Activated CD4-positive, alpha-beta T cell treated with anti-CD3 and anti-CD28 coated beads, Interleukin-2, amount 10 ng/mL, durations not matched to agents 24 days and 14 days (primary cell): ENCODE results near the gene EFTUD2. TPM values are rescaled to one million over a fixed set of nuclear protein-coding genes. Genes with fewer than 3 reads are reported as not detected.
"Not testable (repeated sequence)": the region's sequence is repeated elsewhere in the genome, so short reads cannot be mapped to it uniquely, and the experiment has no call there.

ENCODE experiments used
- DNase-seq: peaks from one replicate; pipeline ENCODE4 v3.0.0; 2022
- H3K27ac Mint-ChIP-seq: one replicate; pipeline ENCODE4 v1.8.0; 2022; ENCODE audit warnings: mild to moderate bottlenecking, mixed read lengths
- H3K27me3 Mint-ChIP-seq: one replicate; pipeline ENCODE4 v1.8.0; 2022; ENCODE audit warnings: mixed read lengths
- H3K36me3 Mint-ChIP-seq: one replicate; pipeline ENCODE4 v1.8.0; 2022; ENCODE audit warnings: low read depth, mild to moderate bottlenecking, mixed read lengths
- H3K4me1 Mint-ChIP-seq: one replicate; pipeline ENCODE4 v1.8.0; 2021; ENCODE audit warnings: mixed read lengths
- H3K4me3 Mint-ChIP-seq: one replicate; pipeline ENCODE4 v1.8.0; 2022; ENCODE audit warnings: mild to moderate bottlenecking, moderate library complexity, mixed read lengths
- H3K9me3 Mint-ChIP-seq: one replicate; pipeline ENCODE4 v1.8.0; 2021; ENCODE audit warnings: mixed read lengths
- intact Hi-C: fragments of 100-400 bp; cut with micrococcal nuclease; formaldehyde crosslinking; loops from one replicate; pipeline ENCODE4 v1.15.1; 2023
- total RNA-seq: library from RNA; stranded (reverse); gene quantifications from 2 replicates; pipeline ENCODE4 v1.2.3, GENCODE V29; 2022

The EFTUD2 gene
- total RNA-seq, result 244 and 262 TPM in 2 replicates

DNA sequence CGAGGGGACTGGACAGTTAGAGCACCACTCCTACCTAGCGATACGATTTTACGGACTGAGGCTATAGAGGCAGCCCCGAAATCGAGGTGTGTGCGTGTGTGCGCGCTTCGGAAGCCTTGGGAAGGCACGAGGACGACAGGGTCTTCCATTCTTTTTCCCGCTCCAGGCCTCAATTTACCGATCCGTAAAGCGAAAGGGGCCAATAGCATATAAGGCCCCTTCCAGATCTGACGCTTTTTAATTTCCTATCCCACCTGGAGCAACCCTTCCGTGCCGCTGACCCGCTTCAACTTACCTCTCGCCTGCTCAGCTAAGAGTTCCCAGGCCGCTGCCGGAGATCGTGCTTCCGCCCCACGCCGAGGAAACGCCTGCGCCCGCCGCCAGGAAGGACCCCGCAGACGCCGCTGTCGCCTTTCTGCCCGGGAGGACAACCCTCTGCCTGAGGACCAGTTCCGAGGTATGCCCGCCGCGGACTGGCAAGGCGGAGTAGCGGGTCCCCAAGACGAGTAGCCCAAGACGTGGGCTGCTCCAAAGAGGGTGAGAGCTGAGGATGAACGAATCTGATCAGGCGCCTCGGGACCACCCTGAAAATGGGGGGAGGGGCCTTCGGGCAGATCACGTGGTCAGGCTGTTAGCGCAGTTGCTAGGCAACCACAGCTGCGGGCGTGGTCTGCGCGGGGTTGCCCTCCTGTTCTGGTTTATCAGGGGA lies at the start of gene EFTUD2:
EFTUD2 (minus strand) TSS at position 372 of the 709 bp plus-strand sequence. CDS start 4,924 bp downstream, outside the sequence.
- peak within 1 kb of the TSS; percentile 99 for H3K27ac Mint-ChIP-seq

DNA sequence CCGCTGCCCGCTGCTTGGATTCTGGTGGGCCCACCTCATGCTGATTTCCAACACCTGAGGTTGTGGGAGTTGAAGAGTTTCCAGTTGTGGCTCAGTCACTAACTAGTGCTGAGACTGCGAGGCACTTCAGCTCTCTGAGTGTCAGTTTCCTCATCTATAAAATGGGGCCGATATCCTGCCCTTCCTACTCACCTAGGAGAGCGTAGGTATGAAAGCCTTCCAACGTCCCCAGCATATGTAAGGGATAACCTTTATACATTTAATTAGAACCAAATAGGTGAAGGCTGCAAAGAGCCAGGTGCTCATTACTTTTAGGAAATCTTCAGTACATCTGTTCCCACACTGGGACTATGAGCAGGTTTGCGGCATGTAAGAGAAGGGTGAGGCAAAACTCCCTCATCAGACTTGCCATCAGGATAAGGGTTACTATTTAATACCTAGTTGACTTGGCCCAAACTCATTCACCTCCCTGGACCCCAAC lies 49.1 kb upstream of the EFTUD2 start:
- Mint-ChIP-seq H3K4me3 (peak overlapping the region; percentile 95), H3K27ac (peak overlapping the region; percentile 95), H3K4me1 (peaks cover 23% of the 10 kb centered on the region), H3K27me3 (no peaks in the 10 kb centered on the region), H3K36me3 (peaks cover 14% of the 10 kb centered on the region), H3K9me3 (no peaks in the 10 kb centered on the region)
- DNase-seq, result no peak
- intact Hi-C loops, result no loop called here

More for the DNA sequence above, at the start of gene EFTUD2:
- H3K9me3 Mint-ChIP-seq, result no peaks in the 10 kb centered on the region
- peaks cover 18% of the 10 kb centered on the region for H3K4me1 Mint-ChIP-seq
- intact Hi-C loops, result loop anchor here (2.0 kb wide), 1 partner anchor 48 kb away; the partner anchor contains the start of gene KIF18B
- H3K27me3 Mint-ChIP-seq, result peaks cover 15% of the 10 kb centered on the region
- peak; percentile 97 for DNase-seq
- H3K36me3 Mint-ChIP-seq, result peaks cover 17% of the 10 kb centered on the region
- peak within 1 kb of the TSS; percentile 88 for H3K4me3 Mint-ChIP-seq

DNA sequence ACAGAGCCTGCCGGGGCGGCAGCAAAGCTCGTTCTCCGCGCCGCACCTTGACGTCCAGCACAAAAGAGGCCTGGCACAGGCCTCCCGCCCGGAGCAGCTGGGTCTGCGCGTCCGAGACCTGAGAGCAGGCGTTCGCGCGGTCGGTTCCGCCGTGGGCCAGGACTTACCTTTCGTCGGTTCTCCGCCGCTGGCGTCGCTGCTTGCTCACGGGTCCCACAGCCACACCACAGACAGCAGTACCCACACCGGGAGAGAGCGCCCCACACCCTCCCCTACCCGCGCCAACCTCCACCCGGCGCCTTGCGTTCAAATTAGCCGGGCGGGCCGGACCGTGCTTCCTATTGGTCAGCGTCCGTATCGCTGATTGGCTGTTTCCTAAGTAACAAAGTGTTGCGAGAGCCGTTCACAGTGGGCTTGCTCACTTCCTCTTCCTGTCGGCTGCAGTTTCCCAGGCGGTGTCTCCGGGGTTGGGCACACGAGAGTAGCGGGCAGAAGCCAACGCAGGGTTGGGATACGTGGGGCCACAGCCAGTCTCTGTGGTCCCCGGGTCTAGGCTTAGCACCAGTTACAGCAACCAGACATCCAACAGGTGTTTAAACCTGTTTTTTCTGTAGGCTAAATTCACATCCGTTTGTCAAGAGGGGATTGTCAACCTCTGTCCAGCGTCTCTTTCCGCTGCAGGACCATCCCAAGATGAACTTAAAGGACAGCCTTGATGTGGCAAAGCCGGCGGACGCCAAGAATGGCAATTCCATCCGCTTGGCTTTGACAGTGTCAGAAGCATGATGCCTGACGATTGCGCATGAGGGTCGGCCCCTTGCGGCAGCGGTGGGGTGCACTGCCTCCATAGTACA lies 48.4 kb upstream of the EFTUD2 start, which contains the start of gene KIF18B:
KIF18B (minus strand) TSS at position 313 of the 854 bp plus-strand sequence. CDS start 11,429 bp downstream, outside the sequence.
- Mint-ChIP-seq H3K9me3 (no peaks in the 10 kb centered on the region), H3K27ac (peak within 1 kb of the TSS; percentile 95), H3K36me3 (peaks cover 14% of the 10 kb centered on the region), H3K27me3 (no peaks in the 10 kb centered on the region), H3K4me3 (peak within 1 kb of the TSS; percentile 95), H3K4me1 (peaks cover 26% of the 10 kb centered on the region)
- intact Hi-C loops, result loop anchor here (1.0 to 2.0 kb wide), 4 partner anchors 21 to 103 kb away; partner anchors contain the start of genes C1QL1, DCAKD and EFTUD2
- DNase-seq, result peak; percentile 98

DNA sequence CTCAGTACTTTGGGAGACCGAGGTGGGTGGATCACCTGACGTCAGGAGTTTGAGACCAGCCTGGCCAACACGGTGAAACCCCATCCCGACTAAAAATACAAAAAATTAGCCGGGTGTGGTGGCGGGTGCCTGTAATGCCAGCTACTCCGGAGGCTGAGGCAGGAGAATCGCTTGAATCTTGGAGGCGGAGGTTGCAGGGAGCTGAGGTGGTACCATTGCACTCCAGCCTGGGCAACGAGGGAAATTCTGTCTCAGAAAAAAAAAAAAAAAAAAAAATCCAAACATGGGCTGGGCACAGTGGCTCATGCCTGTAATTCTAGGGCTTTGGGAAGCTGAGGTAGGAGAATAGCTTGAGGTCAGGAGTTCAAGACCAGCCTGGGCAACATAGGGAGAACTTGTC lies 46.4 kb upstream of the EFTUD2 start:
- peak overlapping the region; percentile 51 for H3K4me3 Mint-ChIP-seq
- H3K9me3 Mint-ChIP-seq, DNase-seq, H3K27ac Mint-ChIP-seq, H3K27me3 Mint-ChIP-seq: not testable (repeated sequence)
- intact Hi-C loops, result loop anchor here (2.0 kb wide), 2 partner anchors 47 to 105 kb away; partner anchors contain the start of genes DCAKD and EFTUD2
- peaks cover 23% of the 10 kb centered on the region for H3K36me3 Mint-ChIP-seq
- H3K4me1 Mint-ChIP-seq, result peaks cover 39% of the 10 kb centered on the region

DNA sequence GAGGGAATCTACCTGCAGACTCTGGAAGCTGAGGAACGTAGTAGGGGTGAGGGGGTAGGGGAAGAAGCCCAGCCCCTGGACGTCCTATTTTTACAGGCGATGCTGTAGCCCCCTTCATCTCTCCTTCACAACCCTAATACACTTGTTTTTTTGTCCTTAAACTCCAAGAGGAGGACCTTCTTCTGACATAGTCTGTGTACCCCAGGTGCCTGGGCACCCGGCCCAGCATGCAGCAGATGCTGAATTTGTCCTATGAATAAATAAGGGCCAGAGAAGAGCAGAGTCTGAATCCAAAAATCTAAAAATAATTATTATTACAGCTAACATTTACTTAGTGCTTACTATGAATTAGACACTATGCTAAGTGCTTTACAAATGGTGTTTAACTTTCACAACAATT lies 43.2 kb upstream of the EFTUD2 start:
- Mint-ChIP-seq H3K36me3 (peaks cover 35% of the 10 kb centered on the region), H3K4me1 (peaks cover 46% of the 10 kb centered on the region), H3K27ac (peak overlapping the region; percentile 83), H3K27me3 (no peaks in the 10 kb centered on the region), H3K4me3 (no peak overlapping the region), H3K9me3 (no peaks in the 10 kb centered on the region)
- no peak for DNase-seq
- intact Hi-C loops, result no loop called here

DNA sequence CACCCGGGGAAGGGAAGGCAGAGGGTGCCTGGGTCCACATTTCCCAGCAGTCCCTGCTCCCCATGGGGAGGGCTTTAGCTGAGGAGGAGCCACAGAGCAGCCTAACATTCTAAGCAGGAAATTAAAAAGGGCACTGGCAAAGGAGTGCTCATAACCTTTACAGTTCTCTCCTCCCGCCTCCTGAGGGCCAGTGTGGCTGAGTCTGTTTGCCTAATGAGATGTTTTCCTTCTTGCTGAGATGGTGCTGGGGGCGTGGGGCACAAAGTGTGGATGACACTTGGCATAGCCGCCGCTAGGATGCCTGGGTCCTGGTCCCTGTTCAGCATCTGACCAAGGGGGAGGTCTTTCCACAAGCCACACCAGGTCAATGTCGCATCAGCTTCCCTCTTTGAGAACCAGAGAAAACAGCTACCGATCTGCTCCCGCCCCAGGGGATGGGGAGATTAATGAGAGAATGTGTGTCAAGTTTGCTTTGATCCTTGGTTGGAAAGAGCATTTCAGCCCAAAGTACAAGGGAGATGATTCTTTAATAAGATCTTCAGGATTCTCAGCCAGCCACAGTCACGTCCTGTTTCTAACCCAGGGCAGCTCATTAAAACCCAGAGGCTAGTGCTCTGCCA lies 42.6 kb upstream of the EFTUD2 start:
- peaks cover 37% of the 10 kb centered on the region for H3K36me3 Mint-ChIP-seq

DNA sequence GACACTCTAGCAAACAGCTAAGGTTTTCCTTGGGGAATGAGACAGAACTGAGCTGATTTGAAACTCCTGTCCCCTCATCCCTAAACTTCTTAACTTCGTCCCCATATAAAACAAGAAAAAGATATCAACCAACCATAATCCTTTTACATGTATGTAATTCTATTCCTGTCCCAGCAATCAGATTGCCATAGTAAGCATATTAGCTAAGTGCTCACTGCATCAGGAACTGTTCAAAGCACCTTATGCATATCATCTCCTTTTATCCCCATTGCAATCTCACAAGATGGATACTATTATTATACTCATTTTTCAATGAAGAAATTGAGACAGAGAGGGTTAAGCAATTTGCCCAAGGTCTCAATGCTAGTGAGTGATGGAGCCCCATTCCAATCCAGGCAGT lies 41.5 kb upstream of the EFTUD2 start:
- Mint-ChIP-seq H3K9me3 (no peaks in the 10 kb centered on the region), H3K36me3 (peaks cover 35% of the 10 kb centered on the region), H3K27ac (peak overlapping the region; percentile 20), H3K4me1 (peaks cover 40% of the 10 kb centered on the region), H3K27me3 (no peaks in the 10 kb centered on the region), H3K4me3 (no peak overlapping the region)
- intact Hi-C loops, result no loop called here
- no peak for DNase-seq

More for the DNA sequence above, 42.6 kb upstream of the EFTUD2 start:
- H3K4me3 Mint-ChIP-seq, result peak overlapping the region; percentile 46
- H3K9me3 Mint-ChIP-seq, result no peaks in the 10 kb centered on the region
- peaks cover 49% of the 10 kb centered on the region for H3K4me1 Mint-ChIP-seq
- H3K27ac Mint-ChIP-seq, result peak overlapping the region; percentile 83
- peak; percentile 65 for DNase-seq
- H3K27me3 Mint-ChIP-seq, result no peaks in the 10 kb centered on the region
- intact Hi-C loops, result no loop called here

DNA sequence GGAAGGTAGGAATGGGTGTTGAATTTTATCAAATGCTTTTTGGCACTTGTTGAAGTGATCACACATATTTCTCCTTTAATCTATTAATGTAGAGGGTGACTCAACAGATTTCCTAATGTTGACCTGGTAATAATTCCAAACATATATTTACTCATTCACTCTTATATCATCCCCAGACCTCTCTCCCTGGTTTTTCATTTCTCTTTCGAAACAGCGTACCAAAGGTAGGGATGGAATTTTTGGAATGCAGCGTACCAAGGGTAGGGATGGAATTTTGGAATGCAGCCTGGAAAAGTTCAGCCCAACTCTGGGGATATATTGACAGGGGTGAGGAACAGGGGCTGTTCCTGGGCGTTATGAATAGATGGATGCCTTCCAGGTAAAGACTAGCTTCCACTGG lies 41.1 kb upstream of the EFTUD2 start:
- Mint-ChIP-seq H3K4me1 (peaks cover 42% of the 10 kb centered on the region), H3K9me3 (no peaks in the 10 kb centered on the region), H3K27me3 (no peaks in the 10 kb centered on the region), H3K36me3 (peaks cover 39% of the 10 kb centered on the region), H3K27ac (peak overlapping the region; percentile 20), H3K4me3 (no peak overlapping the region)
- intact Hi-C loops, result no loop called here
- no peak for DNase-seq

DNA sequence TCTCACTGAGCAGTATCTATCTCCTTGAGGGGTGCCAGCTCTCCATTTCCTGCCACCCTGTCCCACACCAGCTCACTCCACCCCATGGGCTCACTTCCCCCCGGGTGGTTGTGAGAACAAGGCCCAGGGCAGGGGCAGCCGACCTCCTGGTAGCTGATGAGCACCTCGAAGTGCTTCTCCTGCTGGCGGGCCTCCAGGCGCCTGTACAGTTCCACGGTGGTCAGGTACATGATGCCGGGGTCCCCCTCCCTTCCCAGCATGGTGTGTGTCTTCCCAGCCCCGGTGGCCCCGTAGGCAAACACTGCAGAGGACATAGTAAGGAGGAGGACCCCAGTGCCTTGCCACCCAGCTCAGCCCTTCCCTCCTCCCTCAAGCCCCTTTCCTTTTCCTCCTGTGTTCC lies 35.9 kb upstream of the EFTUD2 start:
- peaks cover 55% of the 10 kb centered on the region for H3K36me3 Mint-ChIP-seq
- peaks cover 9% of the 10 kb centered on the region for H3K4me1 Mint-ChIP-seq
- H3K27me3 Mint-ChIP-seq, result no peaks in the 10 kb centered on the region
- H3K27ac Mint-ChIP-seq, result peak overlapping the region; percentile 78
- no peak overlapping the region for H3K4me3 Mint-ChIP-seq
- intact Hi-C loops, result no loop called here
- H3K9me3 Mint-ChIP-seq, result no peaks in the 10 kb centered on the region
- DNase-seq, result no peak

DNA sequence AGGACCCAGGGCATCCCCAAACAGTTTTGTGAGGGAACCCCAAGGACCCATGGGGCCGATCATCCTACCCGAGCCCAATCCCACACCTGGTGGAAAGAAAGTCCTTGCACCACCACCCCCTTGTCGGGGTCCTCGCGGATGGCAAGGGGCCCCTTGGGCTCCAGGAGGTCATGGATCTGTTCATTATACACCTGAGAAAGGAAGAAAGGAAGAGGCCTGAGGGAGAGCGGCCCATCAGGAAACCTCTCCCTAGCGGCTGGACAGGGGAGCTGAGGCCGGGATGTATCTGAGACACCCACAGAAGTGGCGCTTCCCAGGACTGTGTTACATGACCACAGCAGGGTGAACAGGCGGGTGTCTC lies 35.5 kb upstream of the EFTUD2 start:
- Mint-ChIP-seq H3K4me1 (peaks cover 7% of the 10 kb centered on the region), H3K4me3 (no peak overlapping the region), H3K27me3 (no peaks in the 10 kb centered on the region), H3K9me3 (no peaks in the 10 kb centered on the region), H3K27ac (no peak overlapping the region), H3K36me3 (peaks cover 55% of the 10 kb centered on the region)
- no peak for DNase-seq
- intact Hi-C loops, result no loop called here

DNA sequence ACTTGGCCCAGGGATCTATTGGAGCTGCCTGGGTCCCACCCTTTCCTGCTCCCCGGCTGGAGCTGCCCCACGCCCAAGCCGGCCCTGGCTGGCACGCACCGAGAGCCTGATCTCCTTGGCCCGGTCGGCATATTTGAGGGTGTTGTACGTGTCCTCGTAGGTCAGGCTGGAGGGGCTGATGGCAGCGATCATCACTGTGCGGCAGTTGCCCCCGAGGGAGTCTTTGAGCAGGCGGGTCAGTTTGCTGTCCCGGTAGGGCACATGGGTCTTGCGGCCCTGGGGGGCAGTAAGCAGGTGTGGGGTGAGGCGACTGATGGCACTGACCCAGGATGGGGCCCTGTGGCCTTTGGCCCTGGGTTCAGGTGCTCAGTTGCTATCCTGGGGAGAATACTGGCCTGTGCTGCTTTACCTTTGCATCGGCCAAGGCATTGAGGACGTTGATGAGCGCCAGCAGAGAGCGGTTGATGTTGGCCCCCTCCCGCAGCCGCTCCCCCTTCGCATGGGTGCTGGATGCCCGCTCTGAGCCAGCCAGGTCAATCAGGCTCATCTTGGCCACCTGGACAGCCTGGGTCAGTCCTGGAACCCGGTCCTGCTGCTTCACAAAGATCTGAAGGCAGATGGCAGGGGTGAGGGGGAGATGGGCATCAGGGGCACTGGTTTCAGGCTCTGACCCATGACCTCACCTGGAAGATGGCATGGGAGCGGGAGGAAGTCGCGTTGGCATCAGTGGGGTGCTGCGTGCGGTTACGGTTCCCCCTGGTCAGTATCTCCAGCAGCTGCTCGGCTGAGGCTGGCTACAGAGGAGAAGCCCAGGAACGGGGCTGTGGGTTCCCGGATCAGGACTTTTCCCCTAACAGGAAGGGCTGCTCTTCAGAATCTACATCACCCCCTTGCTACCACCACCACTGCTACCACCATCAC lies 34.8 kb upstream of the EFTUD2 start:
- intact Hi-C loops, result no loop called here
- Mint-ChIP-seq H3K4me1 (peaks cover 7% of the 10 kb centered on the region), H3K36me3 (peaks cover 58% of the 10 kb centered on the region), H3K27me3 (no peaks in the 10 kb centered on the region), H3K4me3 (no peak overlapping the region), H3K9me3 (no peaks in the 10 kb centered on the region), H3K27ac (no peak overlapping the region)
- DNase-seq, result no peak

DNA sequence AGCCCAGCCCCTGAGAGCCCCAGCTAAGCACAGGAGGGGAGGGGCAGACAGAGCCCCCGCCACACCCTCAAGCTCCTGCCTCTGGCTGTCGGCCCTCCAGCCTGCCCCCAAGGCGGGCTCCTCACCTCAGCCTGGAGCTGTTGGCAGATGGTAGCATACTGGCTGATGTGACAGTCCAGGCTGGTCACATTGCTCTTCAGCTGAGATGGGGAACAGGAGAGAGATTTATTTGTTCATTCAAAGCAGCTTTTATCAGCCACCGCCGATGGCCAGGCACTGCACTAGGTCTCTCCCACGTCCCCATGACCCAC lies 33.5 kb upstream of the EFTUD2 start:
- no peaks in the 10 kb centered on the region for H3K9me3 Mint-ChIP-seq
- H3K36me3 Mint-ChIP-seq, result peaks cover 60% of the 10 kb centered on the region
- H3K27ac Mint-ChIP-seq, result no peak overlapping the region
- intact Hi-C loops, result no loop called here
- peaks cover 5% of the 10 kb centered on the region for H3K4me1 Mint-ChIP-seq
- no peaks in the 10 kb centered on the region for H3K27me3 Mint-ChIP-seq
- no peak for DNase-seq
- H3K4me3 Mint-ChIP-seq, result no peak overlapping the region
